Activated gamma-delta T cell (primary cell): ENCODE measurements around the gene APOH.

Experiments used
- DNase-seq: peaks from one replicate; lab custom pipeline; 2025; lab: John Stamatoyannopoulos, UW

APOH gene

DNA sequence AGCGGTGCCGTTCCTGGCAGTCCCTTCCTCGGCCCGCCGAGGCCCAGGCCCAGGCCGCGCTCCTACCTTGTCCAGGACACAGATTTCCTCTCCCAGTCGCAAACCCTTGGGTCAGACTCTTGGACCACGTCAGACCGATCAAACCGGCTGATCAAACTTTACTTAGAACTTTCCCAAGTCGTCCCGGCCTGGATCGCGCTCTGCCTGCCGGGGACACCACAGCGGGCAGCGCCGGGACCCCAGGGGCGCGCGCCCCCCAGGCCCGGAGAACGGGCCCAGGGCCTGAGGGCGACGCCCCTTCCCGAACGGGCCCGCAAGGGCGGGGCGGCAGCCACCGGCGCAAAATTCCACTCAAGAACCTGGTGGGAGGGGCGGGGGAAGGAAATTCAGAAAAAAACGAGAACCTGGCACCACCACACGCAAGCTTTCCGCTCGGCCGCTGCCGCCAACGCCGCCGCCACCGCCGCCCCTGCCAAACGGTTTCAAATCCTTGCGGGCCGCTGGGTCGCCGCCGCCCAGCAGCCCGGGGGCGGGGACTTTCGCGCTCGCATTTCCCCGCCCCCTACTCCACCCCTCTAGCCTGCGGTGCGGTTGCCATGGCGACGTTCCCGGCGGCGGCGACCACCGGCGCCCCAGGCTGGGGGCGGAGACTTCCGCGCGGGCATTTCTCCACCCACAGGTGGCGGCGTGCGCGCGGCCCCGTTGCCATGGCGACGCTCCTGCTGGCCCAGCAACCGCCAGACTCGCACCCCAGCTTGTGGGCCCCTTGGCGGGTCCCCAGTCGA is 37.4 kb downstream of the APOH start, which contains the start of gene CEP112:
Gene CEP112, minus strand, starts transcription at position 541 of the 785 bp plus-strand sequence.
- DNase-seq, result peak; percentile 86

DNA sequence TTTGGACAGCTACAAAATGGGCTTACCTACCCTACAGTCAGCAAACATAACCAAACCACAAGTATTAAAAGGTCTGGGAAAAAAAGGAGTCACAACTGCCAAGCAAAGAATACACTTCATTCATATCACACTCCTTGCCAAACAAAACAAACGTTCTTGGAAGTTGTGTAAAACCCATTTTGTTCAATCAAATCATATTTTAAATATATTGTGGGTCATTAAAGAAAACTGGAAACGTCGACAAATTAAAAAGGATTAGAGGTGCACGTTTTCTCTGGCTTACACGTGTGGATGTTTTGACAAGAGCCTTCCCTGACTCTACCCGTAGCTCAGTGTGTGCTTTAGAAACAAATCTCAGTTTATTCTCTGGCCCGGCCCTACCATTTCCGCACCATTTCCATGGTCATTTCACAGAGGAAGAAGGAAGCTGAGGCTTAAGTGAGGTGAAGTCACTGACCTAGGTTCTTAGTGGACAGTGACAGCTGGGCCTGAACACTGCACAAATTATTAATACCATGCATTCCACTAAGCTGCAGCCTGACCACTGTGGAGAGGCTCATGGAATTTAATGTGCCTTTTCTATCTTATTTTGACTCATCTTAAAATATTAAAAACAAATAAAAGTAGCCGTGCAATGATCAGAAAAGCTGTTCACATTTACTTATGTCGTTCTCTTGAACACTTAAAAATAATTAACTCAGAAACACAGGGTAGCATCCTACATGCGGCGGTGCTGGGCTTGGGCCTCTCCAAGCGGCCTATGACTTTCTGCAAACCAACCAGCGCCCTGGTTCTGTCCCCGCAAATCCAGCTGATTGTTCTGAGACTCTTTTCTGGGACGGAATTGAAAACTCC is 38.2 kb downstream of the APOH start:
- no peak for DNase-seq

GRCh38 chr17:66187718-66188117 is 41.5 kb downstream of the APOH start:
- DNase-seq, result no peak

DNA sequence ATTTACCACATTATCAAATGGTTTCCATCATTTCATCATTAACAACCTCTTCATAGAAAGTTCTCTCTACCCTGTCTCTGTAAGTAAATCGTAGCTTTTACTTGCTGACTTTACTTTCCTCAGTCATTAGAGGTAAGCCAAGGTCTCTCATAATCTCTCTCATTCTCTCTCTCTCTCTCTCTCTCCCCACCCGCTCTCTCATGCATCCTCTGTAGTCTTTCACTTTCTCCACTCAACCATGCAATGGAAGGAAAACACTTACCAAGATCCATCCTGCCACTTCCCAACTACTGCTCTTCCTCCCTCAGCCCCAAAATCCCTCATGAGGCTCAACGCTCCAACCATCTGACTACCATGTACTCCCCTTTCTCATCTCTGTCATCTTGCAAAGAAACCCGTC is 43.4 kb downstream of the APOH start:
- no peak for DNase-seq

- DNase-seq, result no peak
These were observed 44.8 kb downstream of the APOH start for GRCh38 chr17:66184392-66184791.

GRCh38 chr17:66183529-66183928 is 45.7 kb downstream of the APOH start:
- DNase-seq, result no peak

DNA sequence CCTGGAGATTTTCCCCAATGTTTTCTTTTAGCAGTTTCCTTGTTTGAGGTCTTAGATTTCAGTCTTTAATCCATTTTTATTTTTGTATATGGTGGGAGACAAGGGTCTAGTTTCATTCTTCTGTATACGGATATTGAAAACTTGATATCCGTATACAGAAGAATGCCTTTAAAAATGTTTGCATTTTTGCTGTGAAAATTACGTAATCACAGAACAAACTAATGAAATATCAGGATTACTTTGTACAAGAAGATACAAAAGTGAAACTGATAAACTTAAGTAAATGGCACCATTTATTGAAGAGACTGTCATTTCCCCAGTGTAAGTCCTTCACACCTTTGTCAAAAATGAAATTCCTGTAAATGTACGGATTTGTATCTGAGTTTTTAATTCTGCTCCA is 50.6 kb downstream of the APOH start:
- no peak for DNase-seq

DNA sequence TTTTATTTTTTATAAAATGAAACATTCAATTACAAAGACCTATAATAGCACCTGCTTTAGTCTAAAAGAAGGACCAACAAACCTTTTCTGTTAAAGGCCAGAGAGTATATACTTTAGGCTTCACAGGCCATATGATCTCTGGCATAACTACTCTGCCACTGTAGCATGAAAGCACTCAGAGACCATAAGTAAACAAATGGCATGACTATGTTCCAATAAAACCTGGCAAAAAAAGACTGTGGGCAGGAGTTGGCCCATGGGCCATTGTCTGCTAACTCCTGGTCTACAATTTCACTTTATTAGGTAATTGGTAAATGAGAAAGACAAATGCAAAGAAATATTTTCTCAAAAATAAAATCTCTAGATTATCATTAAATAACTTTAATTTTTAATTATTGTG is 52.2 kb downstream of the APOH start:
- no peak for DNase-seq

DNA sequence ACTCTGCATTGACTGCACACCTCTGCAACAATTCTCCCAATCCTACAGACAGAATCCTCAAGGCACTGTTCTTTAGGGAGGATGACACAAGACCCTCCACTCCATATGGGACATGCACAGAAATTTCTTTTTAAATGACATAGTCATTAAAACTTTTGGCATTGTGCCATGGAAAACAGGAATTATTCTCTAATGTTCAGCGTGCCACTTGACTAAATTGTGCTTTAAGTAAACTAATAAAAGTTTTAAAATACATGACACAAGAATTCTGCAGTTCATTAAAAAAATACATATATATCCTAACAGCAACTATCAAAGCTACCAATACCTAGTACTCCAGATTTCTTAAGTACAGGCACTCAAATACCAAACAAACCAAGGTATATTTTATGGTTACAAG is 53.3 kb downstream of the APOH start:
- DNase-seq, result no peak

DNA sequence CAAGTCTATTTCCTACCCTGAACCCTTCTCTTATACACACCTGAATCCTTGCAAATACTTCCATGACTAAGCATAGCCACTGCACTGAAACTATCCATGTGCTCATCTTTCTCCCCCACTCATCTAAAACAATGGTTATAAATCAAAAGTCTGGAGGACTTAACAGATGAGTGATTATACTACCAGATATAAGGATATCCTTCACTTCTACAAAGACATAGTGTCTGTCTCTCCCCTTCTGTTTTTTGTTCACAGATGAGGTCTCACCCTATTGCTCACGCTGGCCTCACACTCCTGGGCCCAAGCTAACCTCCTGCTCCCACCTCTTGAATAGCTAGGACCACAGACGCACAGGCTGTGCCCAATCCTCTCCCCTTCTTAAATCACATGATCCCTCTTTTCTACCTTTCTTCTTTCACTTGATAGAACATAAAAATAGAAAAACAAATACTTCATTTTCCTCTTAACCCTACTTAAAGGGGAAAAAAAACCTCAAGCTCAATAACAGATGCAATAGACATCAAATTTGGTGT is 56.5 kb downstream of the APOH start:
- DNase-seq, result no peak

DNA sequence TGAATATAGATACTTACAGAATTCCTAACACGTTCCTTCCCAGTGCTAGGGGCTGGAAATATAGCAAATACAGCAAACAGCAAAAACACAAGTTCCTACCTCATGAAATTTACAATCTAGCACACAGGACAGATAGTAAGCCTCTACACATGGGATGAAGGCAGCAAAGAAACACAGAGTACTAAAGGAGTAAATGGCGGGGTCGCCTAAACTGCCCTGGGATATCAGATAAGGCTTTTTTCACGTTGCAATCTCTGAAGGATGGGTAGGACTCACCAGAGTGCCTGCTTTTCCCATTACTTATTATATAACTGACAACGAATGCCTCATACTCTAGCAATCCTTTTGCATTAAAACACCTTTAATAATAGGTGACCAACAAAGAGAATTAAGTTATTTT is 57.1 kb downstream of the APOH start:
- DNase-seq, result no peak

DNA sequence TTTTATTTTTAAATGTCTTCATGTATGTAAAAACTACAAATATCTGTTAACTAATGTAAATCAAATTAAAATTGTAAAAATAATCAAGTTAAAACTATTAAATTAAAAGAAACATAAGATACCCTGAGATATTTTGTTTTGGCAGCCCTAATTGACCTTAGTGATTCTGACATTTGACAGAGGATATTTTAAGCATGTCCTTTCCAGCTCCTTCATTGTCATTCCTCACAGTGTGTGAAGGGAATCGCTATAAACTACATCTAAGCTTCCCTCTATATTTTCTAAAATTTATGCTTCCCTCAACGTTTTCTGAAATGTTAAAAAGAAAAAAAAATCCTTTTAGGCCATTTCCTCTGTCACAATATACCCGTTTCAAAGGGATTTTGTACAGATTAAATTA is 57.5 kb downstream of the APOH start:
- DNase-seq, result no peak

DNA sequence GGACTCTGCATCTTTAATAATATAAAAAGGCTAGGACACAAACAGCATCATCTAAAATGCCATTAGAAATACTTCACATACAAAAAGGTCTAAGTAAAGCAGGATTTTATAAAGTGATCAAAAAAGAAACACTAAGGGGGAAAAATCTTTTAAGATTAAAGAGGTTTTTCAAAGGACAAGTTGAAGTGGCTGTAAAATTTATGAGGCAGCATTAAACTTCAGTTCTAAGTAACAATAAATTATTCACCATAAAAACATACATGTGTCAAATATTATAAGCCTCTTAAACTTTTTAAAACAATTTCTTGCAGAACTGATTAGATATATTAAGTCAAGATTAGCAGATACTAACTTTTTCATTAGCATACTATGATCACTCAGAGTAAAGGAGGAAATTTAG is 58.0 kb downstream of the APOH start:
- DNase-seq, result no peak

- DNase-seq, result no peak
These were observed 59.4 kb downstream of the APOH start for GRCh38 chr17:66169839-66170238.

GRCh38 chr17:66167189-66167815 is 61.9 kb downstream of the APOH start:
- DNase-seq, result no peak

- DNase-seq, result no peak
These were observed 63.6 kb downstream of the APOH start for GRCh38 chr17:66165537-66166123.
